AG04450 (cell line): Measurements from ENCODE around the gene KCNK15. TPM values are rescaled to one million over a fixed set of nuclear protein-coding genes. Genes with fewer than 3 reads are reported as not detected.
"Not testable (repeated sequence)": the region's sequence is repeated elsewhere in the genome, so short reads cannot be mapped to it uniquely, and the experiment has no call there.

Experiments
- CTCF ChIA-PET: fragments of 300-600, 350-600 bp; formaldehyde crosslinking; extraction: SDS; loops from one replicate; lab custom pipeline; 2022; ENCODE audit warnings: antibody characterized with exemption, inconsistent platforms; lab: Charles Lee
- POLR2A ChIA-PET: fragments of 350-600 bp; formaldehyde crosslinking; extraction: SDS; loops from one replicate; lab custom pipeline; 2021; ENCODE audit warnings: antibody characterized with exemption, inconsistent platforms; lab: Yijun Ruan, JAX
- DNase-seq: peaks from one replicate; pipeline ENCODE4 v3.0.0-alpha.2; 2011; ENCODE audit warnings: low read depth, low spot score
- H3K27ac ChIP-seq: one replicate; pipeline ENCODE4 v1.5.1; 2012; ENCODE audit warnings: low read depth, low read length, control low read depth
- H3K27me3 ChIP-seq: one replicate; pipeline ENCODE4 v1.6.0; 2012; ENCODE audit warnings: low read length; ENCODE audit not compliant: control insufficient read depth, insufficient read depth
- H3K4me3 ChIP-seq: 2 replicates; pipeline ENCODE4 v1.5.1; 2011; ENCODE audit warnings: mild to moderate bottlenecking, low read depth, low read length, control low read depth
- H3K9me3 ChIP-seq: 2 replicates; pipeline ENCODE4 v1.5.1; 2012; ENCODE audit warnings: low read length; ENCODE audit not compliant: control insufficient read depth, insufficient read depth
- CTCF ChIP-seq: IDR thresholded peaks from 2 replicates; pipeline ENCODE4 v1.5.1; 2011; ENCODE audit warnings: low read depth, low read length, control low read depth, inconsistent platforms
- polyA plus RNA-seq: library from polyadenylated mRNA; depleted of rRNA; stranded (reverse); fragments of >200 nt; gene quantifications from 2 replicates; pipeline ENCODE4 v1.2.3, GENCODE V29; 2011

The KCNK15 gene
- polyA plus RNA-seq, 1 experiment, result not detected

DNA sequence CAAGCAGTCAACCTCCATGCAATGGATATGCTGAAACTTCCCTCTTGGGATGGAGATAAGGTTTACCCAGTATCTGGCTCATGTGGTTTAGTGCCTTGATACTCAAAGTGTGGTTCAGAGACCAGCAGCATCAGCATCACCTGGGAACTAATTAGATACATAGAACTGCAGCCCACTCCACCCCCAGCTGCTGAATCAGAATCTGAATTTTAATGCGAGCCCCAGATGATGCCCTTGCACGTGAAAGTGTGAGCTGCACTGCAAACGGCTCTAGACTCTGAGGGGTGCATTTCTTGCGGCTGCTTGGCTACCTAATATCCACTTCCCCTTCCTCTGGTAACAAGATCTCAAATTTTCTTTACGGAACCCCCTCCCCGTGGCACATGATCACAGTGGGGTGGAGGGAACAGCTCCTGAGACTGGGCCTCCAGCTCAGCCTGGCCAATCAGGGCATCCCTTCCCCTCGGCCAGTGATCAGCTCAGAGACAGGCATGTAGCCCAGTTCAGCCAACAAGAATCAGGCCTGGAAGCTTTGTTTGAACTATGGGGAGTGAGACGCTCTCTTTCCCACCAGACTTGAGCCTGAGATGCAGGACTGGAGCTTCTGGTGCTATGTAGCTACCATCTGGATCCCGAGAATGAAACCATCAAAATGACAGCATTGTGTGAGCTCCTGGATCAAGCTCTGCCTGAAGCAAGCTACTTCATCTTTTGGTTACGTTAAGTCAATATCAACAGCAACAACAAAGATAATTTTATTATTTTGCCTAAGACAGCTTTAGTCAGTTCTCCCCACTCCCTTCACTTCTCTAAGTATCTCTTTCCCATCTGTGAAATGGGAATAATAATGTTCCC lies 12.8 kb downstream of the KCNK15 start:
- no peak for TF ChIP-seq CTCF
- Histone ChIP-seq H3K9me3 (no peaks in the 10 kb centered on the region), H3K27me3 (peaks cover 25% of the 10 kb centered on the region), H3K4me3 (no peak overlapping the region), H3K27ac (no peak overlapping the region)
- no peak for DNase-seq
- POLR2A ChIA-PET, result no interaction called here
- CTCF ChIA-PET, result interaction anchor here (3.2 kb wide), 1 partner anchor 11 kb away, joined by 11 read pairs; no protein-coding TSS in a partner anchor

DNA sequence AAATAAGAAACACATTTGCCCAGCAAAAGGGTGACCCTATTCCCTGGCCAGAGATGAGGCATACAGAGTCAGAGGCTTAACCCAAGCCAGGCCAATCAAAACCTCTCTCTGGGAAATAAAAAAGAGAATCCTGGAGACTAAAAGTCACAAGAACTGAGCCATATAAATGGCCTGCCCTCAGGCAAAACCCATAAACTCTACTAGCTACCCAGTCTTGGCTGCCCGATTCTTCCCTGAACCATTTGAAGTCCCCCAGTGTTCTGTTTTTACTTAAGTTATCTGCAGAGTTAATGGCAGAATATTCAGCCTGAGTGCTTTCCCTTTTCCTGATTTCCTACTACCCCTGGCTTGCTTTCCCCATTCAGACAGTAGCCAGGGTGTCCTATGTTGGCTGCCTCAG lies 13.9 kb downstream of the KCNK15 start:
- Histone ChIP-seq H3K9me3 (no peaks in the 10 kb centered on the region), H3K27me3 (peaks cover 28% of the 10 kb centered on the region), H3K4me3 (no peak overlapping the region), H3K27ac (no peak overlapping the region)
- no peak for TF ChIP-seq CTCF
- ChIA-PET CTCF (interaction anchor here (1.1 kb wide), 1 partner anchor 12 kb away, joined by 3 read pairs; no protein-coding TSS in a partner anchor), POLR2A (no interaction called here)
- DNase-seq, result no peak

DNA sequence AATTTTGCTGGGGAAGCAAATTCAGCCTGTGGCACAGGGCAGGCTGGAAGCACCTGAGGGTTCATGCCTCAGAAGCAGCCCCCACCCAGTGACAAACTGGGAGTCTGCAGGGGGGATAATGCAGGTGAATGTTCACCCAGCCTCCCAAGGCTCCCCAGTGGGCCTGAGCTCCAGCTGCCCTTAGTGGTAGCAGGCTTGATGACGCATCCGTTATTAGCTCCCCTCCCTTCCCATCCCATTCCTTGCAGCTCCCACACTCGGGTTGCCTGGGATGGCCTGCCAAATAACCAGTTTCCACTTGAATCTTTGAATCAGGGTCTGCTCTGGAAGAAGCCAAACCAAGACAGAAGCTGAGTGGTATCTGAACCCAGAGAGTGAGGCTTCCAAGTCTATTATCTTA lies 15.8 kb downstream of the KCNK15 start:
- Histone ChIP-seq H3K4me3 (no peak overlapping the region), H3K9me3 (no peaks in the 10 kb centered on the region), H3K27me3 (peaks cover 26% of the 10 kb centered on the region), H3K27ac (no peak overlapping the region)
- DNase-seq, result no peak
- no peak for TF ChIP-seq CTCF
- ChIA-PET POLR2A (no interaction called here), CTCF (no interaction called here)

GRCh38 chr20:44762466-44763140 lies 16.9 kb downstream of the KCNK15 start:
- TF ChIP-seq CTCF, result no peak
- POLR2A ChIA-PET, result no interaction called here
- Histone ChIP-seq H3K4me3 (no peak overlapping the region), H3K9me3 (no peaks in the 10 kb centered on the region), H3K27me3 (peaks cover 29% of the 10 kb centered on the region), H3K27ac (no peak overlapping the region)
- CTCF ChIA-PET, result interaction anchor here (2.5 kb wide), 1 partner anchor 15 kb away, joined by 8 read pairs; no protein-coding TSS in a partner anchor
- no peak for DNase-seq

GRCh38 chr20:44763798-44764197 lies 18.1 kb downstream of the KCNK15 start:
- H3K9me3 ChIP-seq, DNase-seq, H3K4me3 ChIP-seq, H3K27ac ChIP-seq, POLR2A ChIA-PET: not testable (repeated sequence)
- CTCF ChIA-PET, result interaction anchor here (2.5 kb wide), 1 partner anchor 16 kb away, joined by 8 read pairs; no protein-coding TSS in a partner anchor
- peaks cover 28% of the 10 kb centered on the region for H3K27me3 ChIP-seq
